Right lobe of liver (tissue), 4 donors: ENCODE results near the gene DSEL.

Source experiments
- POLR2A ChIP-seq: fragments of 450-650 bp; IDR thresholded peaks from one replicate; pipeline ENCODE4 v1.6.1; 2017; ENCODE audit warnings: antibody characterized with exemption, mild to moderate bottlenecking
- TF ChIP-seq, protein P1 (sequence below), 4 donors: fragments of 200-600 bp in 3 of 4; fragments of 450-650 bp in 1 of 4; IDR thresholded peaks; one replicate each; pipeline versions ENCODE4 v1.5.1 to v1.8.0; 2016 to 2022; ENCODE audit warnings: antibody characterized with exemption in 4 of 4, mild to moderate bottlenecking in 2 of 4
- donor health status: DM: no; HTN: no; CAD: no.
- donor health status: DM: no; HTN: no; CAD: no.
- donor health status: DM: no; HTN: yes; CAD: no.

GRCh38 chr18:67496469-67496868, 20.1 kb downstream of the DSEL start:
- TF ChIP-seq, protein P1, sequence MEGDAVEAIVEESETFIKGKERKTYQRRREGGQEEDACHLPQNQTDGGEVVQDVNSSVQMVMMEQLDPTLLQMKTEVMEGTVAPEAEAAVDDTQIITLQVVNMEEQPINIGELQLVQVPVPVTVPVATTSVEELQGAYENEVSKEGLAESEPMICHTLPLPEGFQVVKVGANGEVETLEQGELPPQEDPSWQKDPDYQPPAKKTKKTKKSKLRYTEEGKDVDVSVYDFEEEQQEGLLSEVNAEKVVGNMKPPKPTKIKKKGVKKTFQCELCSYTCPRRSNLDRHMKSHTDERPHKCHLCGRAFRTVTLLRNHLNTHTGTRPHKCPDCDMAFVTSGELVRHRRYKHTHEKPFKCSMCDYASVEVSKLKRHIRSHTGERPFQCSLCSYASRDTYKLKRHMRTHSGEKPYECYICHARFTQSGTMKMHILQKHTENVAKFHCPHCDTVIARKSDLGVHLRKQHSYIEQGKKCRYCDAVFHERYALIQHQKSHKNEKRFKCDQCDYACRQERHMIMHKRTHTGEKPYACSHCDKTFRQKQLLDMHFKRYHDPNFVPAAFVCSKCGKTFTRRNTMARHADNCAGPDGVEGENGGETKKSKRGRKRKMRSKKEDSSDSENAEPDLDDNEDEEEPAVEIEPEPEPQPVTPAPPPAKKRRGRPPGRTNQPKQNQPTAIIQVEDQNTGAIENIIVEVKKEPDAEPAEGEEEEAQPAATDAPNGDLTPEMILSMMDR (IDR thresholded peaks at IDR 0.05), result no peak
- TF ChIP-seq POLR2A, result no peak
